C1 segment of cervical spinal cord (tissue), 14 donors: ENCODE measurements around the gene SRRM2.

Experiments used
- DNase-seq, 14 donors: peaks; one replicate each; lab custom pipeline; 2025; lab: John Stamatoyannopoulos, UW

Gene SRRM2

DNA sequence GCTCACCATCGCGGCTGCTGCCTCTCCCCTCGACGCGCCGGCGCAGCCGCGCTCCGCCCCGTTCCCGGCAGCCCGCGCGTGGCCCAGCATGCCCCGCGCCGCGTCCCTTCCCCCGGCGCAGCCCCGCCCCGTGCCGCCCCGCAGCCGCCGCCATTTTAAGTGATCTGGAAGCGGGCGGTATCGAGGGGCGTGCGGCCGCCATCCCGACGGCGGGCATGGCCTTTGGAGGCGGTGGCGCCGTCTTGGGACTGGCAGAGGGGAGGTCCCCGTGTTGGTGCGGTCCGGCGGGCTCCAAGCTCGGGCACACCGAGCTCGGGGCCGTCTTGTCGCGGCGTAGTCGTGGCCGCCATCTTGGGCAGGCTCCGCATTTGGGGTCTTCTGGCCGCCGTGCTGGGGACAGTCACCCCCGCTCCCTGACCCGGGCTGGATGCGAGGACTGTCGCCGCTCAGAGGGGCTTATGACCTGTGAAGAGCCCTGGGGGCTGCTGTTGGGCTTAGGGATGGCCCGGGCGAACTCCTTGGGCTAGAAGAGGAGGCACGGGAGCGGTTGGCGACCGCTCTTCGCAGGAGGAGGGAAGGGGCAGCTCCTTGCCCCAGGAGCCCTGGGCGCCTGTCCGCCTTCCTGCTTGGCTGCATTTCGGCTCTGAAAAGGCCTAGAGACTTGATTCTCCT, 24.9 kb downstream of the SRRM2 start, which contains the start of gene ELOB:
Gene ELOB, minus strand, starts transcription at position 50 of the 672 bp plus-strand sequence. Its CDS starts 41 bp downstream, at position 9.
- DNase-seq = peak in 13 of 14 donors; percentile 46 to 93 (median 81)

DNA sequence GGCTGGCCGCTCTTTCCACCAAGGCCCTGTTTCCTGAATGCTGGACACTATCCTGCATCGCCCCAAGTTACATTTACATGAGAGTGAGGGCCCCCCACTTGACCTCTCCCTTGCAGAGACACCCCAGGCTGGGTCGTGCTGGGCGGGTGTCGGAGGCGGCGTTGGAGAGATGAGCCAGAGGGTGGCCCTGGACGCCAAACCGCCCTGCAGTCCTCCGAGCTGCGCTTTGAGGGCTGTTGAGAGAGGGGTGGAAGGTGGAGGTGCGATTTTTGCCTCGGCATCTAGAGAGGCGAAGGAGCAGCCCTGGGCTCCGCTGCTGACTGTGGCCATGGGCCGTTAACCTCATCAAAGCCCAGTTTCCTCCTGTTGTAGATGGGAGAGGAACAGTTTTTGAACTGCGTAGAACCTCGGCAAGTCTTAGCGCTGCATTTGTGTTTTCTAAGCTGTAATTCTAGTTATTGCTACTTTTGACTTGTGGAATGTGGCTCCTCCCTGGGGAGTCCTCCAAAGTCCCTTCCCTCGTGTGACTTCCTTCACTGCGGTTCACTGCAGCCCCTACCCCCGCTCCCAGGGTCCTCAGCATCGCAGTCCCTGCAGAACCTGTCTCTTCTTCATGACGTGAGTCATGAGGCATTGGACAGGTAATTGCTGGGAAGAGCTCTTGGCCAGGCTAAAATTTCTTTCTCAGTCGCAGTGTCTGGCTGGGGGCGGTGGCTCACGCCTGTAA, 25.6 kb downstream of the SRRM2 start:
- DNase-seq = peak in 7 of 14 donors; percentile 47 to 77 (median 61)

DNA sequence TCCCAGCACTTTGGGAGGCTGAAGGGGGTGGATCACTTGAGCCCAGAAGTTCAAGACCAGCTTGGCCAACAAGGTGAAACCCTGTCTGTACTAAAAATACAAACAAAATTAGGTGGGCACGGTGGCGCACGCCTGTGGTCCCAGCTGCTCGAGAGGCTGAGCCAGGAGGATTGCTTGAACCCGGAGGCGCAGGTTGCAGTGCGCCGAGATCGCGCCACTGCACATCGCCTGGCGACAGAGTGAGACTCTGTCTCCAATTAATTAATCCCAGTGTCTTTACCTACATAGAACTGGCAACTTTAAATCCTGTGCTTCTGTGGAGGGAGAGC, 26.2 kb downstream of the SRRM2 start:
- no peak for DNase-seq

DNA sequence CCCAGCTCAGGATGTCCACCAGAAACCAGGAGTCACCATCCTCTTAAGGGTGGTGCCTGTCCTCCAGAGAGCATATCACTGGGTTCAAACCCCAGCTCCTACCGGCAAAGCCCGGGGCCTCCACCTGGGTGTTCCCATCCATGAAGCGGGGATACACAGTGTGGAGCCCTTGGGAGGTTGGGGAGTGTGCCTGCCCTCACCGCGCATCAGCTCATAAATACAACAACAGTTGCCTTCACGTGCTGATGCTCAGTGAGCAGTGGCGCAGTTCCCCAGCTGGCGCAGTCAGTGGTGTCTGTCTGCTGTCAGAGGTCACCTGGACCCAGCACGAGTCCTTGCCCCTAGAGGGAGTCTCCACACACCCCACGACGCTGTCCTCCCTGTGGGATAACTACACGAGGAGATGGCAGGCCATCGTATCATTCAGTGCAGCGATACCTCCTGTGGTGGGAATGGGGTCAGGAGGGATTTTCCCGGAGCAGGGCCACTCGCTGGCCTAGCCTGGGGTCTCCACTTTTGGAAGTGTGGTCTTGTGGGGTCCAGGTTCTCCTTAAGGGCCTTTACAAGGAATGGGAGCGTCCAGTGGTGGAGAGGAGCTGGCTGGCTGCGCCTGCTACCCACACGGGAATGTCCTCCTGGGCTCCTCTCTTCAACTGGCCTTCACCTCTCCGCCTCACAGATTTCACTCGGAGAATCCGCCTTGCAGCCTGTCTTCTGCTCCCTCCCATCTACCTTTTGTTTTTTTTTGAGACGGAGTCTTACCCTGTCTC, 26.9 kb downstream of the SRRM2 start:
- no peak for DNase-seq

DNA sequence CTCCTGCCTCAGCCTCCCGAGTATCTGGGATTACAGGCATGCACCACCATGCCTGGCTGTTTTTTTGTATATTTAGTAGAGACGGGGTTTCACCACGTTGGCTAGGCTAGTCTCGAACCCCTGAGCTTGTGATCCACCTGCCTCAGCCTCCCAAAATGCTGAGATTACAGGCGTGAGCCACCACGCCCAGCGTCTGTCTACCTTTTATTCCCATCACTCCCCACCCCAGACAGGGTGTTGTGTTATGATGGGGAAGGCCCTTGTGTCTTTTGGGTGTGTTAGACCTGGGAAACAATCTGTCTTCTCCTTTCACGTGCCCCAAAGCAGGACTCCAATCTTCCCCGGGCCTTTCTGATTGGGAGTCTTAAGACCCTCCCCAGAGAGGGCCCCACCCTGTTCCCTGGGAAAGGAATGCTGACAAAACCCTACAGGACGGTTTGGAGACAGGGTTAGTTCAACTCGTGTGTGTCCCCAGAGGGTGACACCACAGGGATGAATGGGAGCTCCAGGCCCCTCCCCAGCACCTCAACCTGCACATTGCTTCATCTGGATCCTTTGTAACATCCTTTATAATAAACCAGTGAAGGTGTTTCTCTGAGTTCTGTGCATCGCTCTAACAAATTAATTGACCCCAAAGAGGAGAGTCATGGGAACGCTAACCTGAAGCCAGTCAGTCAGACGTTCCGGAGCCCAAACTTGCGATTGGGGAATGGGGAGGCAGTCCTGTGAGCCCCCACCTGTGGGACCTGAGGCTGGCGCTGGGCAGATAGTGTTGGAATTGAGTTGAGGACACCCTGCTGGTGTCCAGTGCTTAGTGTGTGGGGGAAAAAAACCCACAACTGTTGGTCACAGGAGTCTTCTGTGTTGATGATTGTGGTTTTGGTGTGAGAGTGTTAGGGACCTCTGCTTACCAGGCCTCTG, 27.8 kb downstream of the SRRM2 start:
- DNase-seq = no peak

DNA sequence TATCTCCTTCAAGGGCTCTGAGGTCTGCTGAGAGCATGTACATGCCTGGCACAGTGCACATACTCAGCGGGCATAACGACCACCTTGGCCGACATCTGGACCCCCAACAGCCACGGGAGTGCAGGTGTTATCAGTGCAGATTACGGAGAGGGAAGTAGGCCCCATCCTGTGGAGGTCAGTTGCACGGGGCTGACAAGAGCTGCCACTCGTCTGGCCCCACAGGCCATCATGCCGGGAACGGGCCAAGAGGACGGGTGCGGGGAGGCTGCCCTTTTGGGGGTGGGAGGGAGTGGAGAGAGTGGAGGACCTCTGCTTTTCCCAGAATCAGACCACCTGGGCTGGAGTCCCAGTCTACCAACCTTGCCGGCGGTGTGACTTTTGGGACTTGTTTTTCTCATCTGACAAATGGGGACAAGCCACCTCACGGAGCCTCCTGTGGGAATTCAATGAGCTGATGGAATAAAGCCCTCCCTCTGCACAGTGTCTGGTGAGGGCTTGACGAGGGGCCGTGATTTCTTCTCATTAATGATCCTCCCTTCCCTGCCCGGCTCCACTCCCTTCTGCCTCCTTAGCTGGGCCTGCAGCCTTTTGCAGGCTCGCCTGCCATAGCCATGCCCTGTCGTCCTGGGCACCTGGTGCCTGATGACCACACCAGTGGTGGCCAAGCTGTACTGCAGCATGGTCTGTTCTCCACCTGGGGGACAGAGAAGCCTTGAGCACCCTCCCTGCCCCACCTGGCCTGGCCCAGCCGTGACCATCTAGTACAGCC, 30.3 kb downstream of the SRRM2 start:
- no peak for DNase-seq

DNA sequence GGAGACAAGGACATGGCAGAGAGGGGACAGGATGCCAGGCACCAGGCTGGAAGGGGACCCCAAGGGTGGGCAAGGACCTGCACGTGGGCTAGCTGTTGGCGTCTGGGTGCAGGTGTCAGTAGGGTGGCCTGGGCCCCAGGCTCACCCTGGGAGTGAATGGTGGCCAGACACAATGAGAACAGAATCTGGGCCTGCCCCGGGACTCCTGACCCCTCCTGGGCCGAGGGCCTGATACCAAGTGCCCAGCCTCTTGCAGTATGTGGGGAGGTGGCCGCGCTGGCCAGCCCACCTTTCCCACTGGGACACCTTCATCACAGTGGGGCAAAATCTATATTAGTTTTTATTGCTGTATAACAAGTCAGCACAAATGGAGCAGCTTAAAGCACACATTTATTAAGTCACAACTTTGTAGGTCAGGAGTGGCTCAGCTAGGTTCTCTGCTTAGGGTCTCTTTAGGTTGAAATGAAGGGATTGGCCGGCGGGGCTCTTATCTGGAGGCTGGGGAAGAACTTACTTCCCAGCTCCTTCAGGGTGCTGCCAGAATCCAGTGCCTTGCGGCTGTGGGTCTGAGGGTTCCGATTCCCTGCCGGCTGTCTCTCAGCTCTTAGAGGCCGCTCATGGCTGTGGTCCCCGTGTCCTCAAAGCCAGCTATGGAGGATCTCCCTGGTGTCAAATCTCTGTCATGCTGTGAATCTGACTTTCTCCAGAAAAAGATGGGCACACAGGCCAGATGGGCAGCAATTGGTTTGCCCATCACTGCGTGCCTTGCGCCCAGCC, 31.3 kb downstream of the SRRM2 start:
- no peak for DNase-seq

DNA sequence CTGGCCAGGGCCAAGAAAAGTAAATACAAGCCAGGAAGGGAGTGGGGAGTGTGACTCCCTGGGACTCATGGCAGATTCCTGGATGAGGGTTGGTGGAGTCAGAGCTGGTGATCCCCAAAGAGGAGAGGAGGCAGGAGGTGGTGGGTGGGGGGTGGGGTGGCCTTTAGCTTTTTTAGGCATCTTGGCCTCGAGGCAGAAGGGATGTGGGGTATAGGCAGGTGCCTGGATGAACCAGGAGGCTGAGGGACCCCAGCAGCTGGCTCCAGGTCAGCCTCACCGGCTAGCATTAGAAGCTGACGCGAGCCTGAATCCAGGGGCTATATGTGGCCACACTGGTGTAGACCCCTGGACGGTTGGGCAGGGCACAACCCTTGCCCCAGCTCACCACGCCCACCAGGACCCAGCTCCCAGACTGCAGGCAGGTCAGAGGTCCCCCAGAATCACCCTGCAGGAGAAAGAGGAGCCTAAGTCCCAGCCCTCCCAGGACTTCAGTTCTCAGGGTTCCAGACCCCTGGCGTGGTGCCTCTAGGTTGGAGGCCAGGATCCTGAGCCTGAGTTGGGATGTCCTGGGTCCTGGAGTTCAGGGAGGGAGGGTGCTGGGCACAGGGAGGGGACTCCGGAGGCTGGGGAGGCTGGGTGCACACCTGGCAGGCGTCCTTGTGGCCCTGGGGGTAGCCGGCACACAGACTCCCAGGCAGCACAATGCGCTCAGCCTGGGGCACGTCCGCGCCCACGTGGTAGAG, 32.1 kb downstream of the SRRM2 start:
- no peak for DNase-seq

DNA sequence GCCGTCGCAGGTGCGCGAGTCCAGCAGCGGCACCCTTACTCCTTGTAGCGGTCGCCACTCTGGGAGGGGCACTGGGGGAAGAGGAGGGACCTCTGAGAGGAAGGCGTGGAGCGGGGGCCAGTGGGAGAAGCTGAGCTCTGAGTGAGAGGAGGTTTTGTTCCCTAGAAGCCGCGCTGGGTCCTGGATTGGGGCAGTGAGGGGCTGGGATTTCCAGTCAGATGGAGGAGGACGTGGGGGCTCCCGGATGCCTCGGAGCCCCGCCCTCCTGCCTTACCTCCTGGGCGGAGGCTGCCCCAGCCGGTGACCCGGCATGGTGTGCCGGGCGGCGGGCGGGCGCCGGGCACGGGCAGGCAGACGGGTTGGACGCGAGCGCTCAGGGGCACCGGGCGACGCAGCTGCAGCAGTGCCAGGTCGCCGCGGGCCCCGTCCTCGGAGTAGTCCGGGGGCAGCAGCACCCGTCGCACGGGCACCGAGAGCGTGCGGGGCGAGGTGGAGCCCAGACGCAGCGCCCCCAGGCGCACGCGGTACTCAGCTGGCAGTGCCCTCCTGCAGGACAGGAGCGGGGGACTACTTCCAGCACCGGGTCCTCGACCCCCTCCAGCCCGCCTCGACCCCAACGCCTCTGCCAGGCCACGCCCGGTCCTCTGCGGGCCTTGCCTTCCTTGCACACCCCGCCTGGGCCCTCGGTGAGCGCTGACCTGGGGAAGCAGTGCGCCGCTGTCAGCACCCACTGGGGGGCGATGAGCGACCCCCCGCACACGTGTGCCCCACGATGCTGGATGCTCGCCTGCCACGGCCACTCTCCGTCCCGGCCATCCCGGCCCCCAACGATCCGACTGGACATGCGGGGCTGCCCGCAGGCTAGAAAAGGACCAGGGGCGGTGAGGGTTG, 32.9 kb downstream of the SRRM2 start:
- no peak for DNase-seq

DNA sequence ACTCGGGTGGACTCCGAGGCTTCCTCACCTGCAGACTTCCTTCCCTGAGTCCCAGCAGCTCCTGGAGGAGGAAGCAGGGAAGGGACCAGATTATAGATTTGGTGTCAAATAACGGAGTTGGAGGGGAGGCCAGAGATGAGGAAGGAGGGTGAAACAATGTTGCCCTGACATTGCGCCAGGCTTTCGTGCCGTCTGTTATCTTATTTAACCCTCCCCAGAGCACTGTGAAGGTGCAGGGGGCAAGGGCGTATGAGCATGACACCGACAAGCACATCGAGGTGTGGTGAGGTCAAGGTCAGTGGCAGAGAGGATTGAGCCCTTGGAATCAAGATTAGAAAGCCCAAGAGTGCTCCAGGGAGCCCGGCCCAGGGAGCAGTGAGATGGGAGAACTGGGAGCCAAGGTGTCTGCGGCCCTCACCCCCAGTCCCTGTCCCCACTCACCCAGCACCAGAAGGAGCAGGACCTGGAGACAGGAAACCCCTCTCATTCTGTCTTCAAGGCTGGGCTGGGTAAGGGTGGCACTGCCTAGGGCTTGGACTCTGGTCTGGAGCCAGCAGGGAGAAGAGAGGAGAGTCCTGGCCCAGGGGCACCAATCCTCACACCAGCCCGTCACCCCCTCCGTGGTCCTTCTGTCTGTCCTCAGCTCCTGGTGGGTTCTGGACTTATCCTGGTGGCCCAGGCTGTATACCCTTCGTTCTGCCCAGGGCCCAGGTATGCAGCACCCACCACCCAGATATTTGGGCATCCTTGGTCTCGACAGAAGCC, 33.8 kb downstream of the SRRM2 start:
- DNase-seq = no peak

DNA sequence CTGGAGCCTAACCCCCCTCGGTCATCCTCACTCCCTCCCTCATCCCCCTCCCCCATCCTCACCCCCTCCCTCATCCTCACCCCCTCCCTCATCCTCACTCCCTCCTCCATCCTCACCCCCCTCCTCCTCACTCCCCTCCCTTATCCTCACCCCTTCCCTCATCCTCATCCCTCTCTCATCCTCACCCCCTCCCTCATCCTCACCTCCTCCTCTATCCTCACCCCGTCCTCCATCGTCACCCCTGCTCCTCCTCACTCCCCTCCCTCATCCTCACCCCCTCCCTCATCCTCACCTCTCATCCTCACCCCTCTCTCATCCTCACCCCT, 34.4 kb downstream of the SRRM2 start:
- no peak for DNase-seq

DNA sequence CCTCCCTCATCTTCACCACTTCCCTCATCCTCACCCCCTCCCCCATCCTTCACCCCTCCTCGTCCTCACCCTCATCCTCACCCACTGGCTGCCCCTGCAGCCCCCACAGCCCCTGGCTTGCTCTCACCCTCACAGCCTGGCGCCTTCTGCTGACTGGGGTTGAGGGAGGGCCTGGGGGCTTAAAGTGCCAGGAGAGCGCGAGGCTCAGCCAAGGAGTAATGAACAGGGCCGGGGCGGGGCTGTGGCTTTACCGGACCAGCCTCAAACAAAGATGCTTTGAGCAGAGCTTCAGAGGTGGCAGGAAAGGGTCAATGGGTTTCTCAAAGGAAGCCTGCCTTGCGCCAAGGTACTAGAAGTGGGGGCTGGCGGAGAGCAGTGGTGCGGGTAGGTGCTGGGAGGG, 35.0 kb downstream of the SRRM2 start, which contains the start of gene PRSS33:
Gene PRSS33, minus strand, starts transcription at position 155 of the 400 bp plus-strand sequence. CDS start 1,013 bp downstream, outside the sequence.
- DNase-seq = no peak

DNA sequence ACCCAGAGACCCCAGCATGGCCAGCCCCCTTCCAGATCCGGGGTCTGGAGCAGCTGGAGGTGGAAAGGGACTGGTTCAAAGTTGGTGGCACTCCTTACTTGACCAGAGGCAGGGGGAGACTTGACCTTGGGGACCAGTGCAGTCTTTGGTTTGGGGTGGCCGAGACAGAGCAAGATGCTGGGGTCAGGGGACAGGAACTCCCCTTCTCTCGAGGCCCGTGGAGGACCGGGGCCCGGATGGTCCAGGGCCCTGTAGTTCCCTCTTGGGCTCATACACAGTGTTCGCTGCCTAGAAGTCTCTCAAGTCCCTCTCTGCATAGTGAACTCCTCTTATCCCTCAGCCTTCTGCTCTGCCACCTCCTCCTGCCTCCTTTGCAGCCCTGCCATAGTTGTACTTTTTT, 35.5 kb downstream of the SRRM2 start:
- no peak for DNase-seq

DNA sequence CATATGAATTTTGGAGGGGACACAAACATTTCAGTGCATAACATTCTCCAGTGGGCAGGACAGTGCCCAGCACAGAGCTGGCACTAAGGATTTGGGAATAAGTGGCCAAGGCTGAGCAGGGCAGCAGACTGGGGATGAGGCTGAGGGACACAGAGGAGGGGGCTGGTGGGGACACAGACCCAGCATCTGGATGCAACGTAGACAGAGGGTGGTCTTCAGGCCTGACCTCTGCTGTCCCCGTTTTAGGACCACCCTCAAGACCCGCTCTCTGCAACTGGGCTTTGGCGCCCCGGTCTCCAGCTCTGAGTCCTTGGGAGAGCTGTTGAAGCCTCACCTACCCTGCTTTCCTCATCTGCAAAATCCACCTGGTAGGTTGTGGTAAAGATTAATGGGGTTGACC, 38.2 kb downstream of the SRRM2 start:
- no peak for DNase-seq

DNA sequence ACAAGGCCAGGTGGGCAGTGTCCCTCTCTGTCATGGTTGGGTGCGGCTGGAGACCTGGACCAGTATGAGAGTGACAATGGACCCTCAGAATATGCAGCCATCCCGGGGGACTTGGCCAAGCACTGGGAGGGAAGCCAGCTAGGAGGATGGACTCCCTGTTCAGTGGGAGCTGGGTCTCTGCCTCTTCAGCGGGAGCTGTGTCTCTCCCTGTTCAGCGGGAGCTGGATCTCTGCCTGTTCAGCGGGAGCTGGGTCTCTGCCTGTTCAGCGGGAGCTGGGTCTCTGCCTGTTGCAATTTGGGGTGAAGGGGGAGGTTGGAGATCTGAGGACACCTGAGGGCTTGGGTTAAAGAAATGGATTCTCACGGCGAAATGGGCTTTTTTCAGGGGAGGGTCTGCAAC, 38.7 kb downstream of the SRRM2 start:
- no peak for DNase-seq

DNA sequence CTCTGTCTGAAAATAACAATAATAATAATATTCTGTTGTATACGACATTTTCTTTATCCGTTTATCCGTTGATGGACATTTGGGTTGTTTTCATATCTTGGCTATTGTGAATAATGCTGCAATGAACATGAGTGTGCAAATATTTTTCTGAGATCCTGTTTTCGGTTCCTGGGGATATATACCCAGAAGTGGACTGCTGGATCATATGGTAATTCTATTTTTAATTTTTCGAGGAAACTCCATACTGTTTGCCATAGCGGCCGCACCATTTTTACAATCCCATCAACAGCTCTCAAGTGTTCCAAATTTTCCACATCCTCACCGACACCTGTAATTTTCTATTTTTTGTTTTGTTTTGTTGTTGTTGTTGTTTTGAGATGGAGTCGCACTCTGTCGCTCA, 40.5 kb downstream of the SRRM2 start:
- no peak for DNase-seq

DNA sequence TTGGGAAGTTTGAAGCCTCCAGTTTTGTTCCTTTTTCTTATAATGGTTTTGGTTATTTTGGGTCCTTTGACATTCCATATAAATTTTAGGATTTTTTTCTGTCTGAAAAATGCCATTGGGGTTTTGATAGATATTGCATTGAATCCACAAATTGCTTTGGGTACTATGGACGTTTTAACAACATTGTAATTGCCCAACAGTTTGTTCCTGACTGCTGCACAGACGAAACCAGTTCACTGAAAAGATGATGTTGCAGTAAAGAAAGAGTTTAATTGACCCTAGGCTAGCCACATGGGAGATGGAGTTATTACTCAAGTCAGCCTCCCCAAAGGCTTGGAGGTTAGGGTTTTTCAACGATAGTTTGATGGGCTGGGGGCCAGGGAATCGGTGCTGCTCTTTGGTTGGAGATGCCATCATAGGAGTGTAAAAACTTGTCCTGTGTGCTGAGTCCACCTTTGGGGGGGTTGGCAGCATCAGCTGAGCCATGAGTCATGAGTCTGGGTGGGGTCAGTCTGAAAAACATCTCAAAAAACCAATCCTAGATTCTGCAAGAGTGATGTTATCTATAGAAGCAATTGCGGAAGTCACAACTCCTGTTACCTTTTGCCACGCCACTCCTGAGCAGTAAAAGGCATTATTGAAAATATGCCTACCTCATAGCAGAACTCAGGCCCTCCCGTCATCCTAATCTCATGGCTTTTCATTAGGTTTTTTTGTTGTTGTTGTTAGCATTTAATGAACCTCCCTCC, 43.1 kb downstream of the SRRM2 start:
- no peak for DNase-seq
